ENCODE results near the gene TSPAN15. TPM values are rescaled to one million over a fixed set of nuclear protein-coding genes. Genes with fewer than 3 reads are reported as not detected.

Gene TSPAN15
- total RNA-seq, 1 donor, result 0.27 TPM

DNA sequence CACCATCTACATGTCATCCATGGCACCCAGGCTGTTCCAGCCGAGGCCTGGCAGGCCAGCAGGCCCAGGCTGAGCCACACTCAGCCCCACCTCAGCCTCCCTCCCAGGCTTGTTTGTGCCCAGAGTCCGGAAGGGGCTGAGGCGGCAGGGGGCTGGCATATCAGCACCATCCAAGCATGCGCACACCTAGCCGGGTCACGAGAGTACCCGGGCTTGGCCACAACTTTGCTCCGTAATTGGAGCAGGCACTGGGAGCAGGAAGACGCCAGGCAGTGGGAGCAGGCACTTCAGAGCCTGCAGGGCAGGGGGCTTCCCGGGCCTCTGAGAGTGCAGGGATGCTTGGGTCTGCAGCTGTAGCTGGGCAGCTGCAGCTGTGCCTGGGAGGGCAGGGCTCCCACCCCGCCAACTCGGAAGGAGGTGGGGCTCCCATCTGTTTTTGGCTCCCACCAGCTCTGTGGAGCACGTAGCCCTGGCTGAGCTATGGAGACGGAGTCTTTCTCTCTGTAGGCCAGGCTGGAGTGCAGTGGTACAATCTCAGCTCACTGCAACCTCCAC lies 15.2 kb upstream of the TSPAN15 start:
- no peak overlapping the region for H3K4me3 ChIP-seq (ENCODE audit: low read depth, low read length)
- no peak for DNase-seq (ENCODE audit: low read depth)
- no peak for TF ChIP-seq CTCF (IDR thresholded peaks at IDR 0.05; ENCODE audit: insufficient read depth, low read length)

GRCh38 chr10:69437321-69438259 lies 13.7 kb upstream of the TSPAN15 start:
- no peak overlapping the region for H3K4me3 ChIP-seq (ENCODE audit: low read depth, low read length)
- TF ChIP-seq CTCF (IDR thresholded peaks at IDR 0.05; ENCODE audit: insufficient read depth, low read length), result no peak
- DNase-seq (ENCODE audit: low read depth), result no peak

GRCh38 chr10:69438536-69439349 lies 12.5 kb upstream of the TSPAN15 start:
- TF ChIP-seq CTCF (IDR thresholded peaks at IDR 0.05; ENCODE audit: insufficient read depth, low read length), result no peak
- H3K4me3 ChIP-seq (ENCODE audit: low read depth, low read length), result no peak overlapping the region
- DNase-seq (ENCODE audit: low read depth), result peak; percentile 46

DNA sequence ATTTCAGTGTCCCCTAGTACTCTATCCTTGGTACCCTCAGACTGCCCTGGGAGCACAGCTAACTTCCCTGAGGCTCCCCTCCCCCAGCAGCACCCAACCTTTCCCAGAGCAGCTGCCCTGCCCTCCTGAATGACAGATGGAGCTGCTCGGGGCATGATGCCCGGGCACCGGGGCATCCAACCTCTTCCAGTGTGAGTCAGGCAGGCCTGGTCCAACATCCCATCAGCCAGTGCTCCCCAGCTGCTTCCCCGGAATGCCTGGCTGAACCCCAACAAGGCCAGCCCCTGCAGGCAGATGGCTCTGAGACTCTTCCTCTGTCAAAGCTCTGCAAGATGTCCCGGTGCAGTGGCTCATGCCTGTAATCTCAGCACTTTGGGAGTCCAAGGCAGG lies 11.9 kb upstream of the TSPAN15 start:
- no peak overlapping the region for H3K4me3 ChIP-seq (ENCODE audit: low read depth, low read length)

DNA sequence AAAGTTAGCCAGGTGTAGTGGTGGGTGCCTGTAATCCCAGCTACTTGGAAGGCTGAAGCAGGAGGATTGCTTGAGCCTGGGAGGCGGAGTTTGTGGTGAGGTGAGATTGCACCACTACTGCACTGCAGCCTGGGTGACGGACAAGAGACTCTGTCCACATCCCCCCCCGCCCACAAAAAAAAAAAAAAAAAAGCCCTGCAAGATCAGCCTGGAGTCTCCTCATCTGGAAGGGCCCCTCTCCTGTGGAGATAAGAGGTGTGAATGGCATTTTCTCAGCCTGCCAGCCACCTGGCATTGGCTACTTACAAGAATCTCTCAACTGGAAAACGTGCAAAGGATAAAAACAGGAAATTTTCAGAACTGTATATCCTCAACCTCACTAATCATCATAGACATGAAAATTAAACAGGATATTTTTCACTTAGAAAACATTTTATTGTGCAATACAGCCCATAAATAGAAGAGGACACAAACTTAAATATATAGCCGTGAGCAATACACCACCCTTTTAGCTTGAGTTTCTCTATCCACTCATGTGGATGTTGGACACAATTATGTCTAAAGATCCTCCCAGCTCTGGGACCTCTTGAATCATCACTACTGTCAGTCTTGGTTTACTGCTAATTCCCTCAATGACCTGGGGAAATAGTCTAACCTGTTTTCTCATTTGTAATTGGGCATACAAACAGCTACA lies 11.3 kb upstream of the TSPAN15 start:
- no peak for TF ChIP-seq CTCF (IDR thresholded peaks at IDR 0.05; ENCODE audit: insufficient read depth, low read length)
- DNase-seq (ENCODE audit: low read depth), result peak; percentile 25
- no peak overlapping the region for H3K4me3 ChIP-seq (ENCODE audit: low read depth, low read length)

More for the DNA sequence above, 11.9 kb upstream of the TSPAN15 start:
- TF ChIP-seq CTCF (IDR thresholded peaks at IDR 0.05; ENCODE audit: insufficient read depth, low read length), result no peak
- no peak for DNase-seq (ENCODE audit: low read depth)

DNA sequence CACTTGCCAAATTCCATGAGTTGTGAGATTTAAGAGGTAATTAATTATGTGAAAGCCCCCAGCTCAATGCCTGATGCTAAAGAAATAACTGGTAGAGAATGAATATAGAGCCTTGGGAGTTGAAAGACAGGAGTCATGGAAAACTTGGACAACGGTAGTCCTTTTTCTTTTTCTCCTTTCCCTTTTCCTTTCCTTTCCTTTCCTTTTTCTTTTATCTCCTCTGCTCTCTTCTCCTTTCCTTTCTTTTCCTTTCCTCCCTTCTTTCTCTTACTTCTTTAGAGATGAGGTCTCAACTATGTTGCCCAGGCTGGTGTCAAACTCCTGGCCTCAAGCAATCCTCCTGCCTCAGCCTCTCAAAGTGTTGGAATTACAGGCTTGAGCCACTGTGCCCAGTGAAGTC lies 7.9 kb upstream of the TSPAN15 start:
- no peak overlapping the region for H3K4me3 ChIP-seq (ENCODE audit: low read depth, low read length)
- TF ChIP-seq CTCF (IDR thresholded peaks at IDR 0.05; ENCODE audit: insufficient read depth, low read length), result no peak

More for the DNA sequence above, 7.9 kb upstream of the TSPAN15 start:
- DNase-seq (ENCODE audit: low read depth), result no peak

Measured in fibroblast of the aortic adventitia (primary cell).